Measurements from ENCODE around the gene A2M.
A peak's percentile ranks its signal among the peaks of the same experiment; 100 is the strongest.

A2M gene

DNA sequence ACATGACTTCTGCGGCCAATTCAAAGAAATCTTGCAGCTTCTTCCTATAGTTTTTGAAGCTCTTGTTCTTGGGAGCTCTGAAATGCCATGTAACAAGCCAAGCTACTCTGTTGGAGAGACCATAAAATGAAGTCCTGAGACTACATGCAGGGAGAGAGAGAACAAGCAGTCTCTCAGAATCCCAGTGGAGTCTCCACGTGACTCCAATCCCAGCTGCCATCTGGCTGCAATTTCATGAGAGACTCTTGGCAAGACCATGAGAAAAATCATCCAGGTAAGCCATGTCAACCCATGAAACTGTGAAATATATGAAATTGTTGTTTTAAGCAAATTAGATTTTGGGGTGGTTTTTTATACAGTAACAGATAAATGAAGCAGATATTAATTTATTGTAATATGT, 72.0 kb downstream of the A2M start:
- in situ Hi-C loops (cut with HindIII; ENCODE audit: low pct_ligation_motif_present, low sequenced_read_pairs), result no loop called here
- TF ChIP-seq, protein P1, sequence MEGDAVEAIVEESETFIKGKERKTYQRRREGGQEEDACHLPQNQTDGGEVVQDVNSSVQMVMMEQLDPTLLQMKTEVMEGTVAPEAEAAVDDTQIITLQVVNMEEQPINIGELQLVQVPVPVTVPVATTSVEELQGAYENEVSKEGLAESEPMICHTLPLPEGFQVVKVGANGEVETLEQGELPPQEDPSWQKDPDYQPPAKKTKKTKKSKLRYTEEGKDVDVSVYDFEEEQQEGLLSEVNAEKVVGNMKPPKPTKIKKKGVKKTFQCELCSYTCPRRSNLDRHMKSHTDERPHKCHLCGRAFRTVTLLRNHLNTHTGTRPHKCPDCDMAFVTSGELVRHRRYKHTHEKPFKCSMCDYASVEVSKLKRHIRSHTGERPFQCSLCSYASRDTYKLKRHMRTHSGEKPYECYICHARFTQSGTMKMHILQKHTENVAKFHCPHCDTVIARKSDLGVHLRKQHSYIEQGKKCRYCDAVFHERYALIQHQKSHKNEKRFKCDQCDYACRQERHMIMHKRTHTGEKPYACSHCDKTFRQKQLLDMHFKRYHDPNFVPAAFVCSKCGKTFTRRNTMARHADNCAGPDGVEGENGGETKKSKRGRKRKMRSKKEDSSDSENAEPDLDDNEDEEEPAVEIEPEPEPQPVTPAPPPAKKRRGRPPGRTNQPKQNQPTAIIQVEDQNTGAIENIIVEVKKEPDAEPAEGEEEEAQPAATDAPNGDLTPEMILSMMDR (IDR thresholded peaks at IDR 0.05; ENCODE audit: low read depth, low read length, missing control alignments), result no peak
- no peak for DNase-seq

DNA sequence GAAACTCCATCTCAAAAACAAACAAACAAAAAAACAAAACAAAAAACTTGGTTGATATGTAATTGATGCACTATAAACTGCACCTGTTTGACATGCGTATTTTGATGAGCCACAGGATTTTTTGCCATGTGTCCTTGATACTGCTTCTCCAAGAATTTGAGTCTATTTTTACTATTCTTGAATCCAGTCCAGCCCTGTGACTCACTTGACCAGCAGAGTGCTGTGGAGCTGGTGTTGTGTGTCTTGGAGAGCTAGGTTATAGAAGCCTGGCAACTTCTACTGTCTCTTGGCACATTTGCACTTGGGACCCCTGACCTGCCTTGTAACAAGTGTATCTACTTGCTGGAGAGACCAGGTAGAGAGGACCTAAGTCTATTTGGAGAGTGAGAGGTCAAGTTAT, 74.4 kb downstream of the A2M start:
- Histone ChIP-seq H3K36me3 (replicated peaks) (no peaks in the 10 kb centered on the region), H3K27ac (no peak overlapping the region), H3K4me3 (ENCODE audit: low read depth, low read length) (no peak overlapping the region), H3K27me3 (replicated peaks) (no peaks in the 10 kb centered on the region)
- peak; percentile 35 for DNase-seq
- in situ Hi-C loops (cut with HindIII; ENCODE audit: low pct_ligation_motif_present, low sequenced_read_pairs), result no loop called here
- TF ChIP-seq, protein P1 (IDR thresholded peaks at IDR 0.05; ENCODE audit: low read depth, low read length, missing control alignments), result no peak

More for the DNA sequence above, 72.0 kb downstream of the A2M start:
- no peak overlapping the region for H3K4me3 ChIP-seq (ENCODE audit: low read depth, low read length)
- no peak overlapping the region for H3K27ac ChIP-seq
- H3K36me3 ChIP-seq (replicated peaks), result no peaks in the 10 kb centered on the region
- no peaks in the 10 kb centered on the region for H3K27me3 ChIP-seq (replicated peaks)

- Histone ChIP-seq H3K4me3 (ENCODE audit: low read depth, low read length) (no peak overlapping the region), H3K27me3 (replicated peaks) (no peaks in the 10 kb centered on the region), H3K36me3 (replicated peaks) (no peaks in the 10 kb centered on the region), H3K27ac (no peak overlapping the region)
- DNase-seq, result no peak
- TF ChIP-seq, protein P1 (IDR thresholded peaks at IDR 0.05; ENCODE audit: low read depth, low read length, missing control alignments), result no peak
- in situ Hi-C loops (cut with HindIII; ENCODE audit: low pct_ligation_motif_present, low sequenced_read_pairs), result no loop called here
Observed at GRCh38 chr12:9040484-9041186, 75.1 kb downstream of the A2M start.

GRCh38 chr12:9039397-9039977, 76.2 kb downstream of the A2M start:
- TF ChIP-seq, protein P1 (IDR thresholded peaks at IDR 0.05; ENCODE audit: low read depth, low read length, missing control alignments), result peak; percentile 65
- no peak overlapping the region for H3K27ac ChIP-seq
- DNase-seq, result peak; percentile 52
- no peak overlapping the region for H3K4me3 ChIP-seq (ENCODE audit: low read depth, low read length)
- in situ Hi-C loops (cut with HindIII; ENCODE audit: low pct_ligation_motif_present, low sequenced_read_pairs), result no loop called here
- H3K27me3 ChIP-seq (replicated peaks), result no peaks in the 10 kb centered on the region
- no peaks in the 10 kb centered on the region for H3K36me3 ChIP-seq (replicated peaks)

DNA sequence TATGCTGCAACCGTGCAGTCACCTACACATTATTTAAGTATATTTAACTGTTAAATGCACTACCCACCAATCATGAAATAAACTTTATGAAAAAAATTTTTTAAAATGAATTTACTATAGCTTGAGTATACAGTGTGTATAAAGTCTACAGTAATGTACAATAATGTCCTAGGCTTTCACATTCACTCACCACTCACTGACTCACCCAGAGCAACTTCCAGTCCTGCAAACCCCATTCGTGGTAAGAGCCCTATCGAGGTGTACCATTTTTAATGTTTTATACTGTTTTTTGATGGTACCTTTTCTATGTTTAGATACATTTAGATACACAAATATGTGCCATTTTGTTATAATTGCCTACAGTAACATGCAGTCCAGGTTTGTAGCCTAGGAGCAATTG, 78.3 kb downstream of the A2M start:
- Histone ChIP-seq H3K36me3 (replicated peaks) (no peaks in the 10 kb centered on the region), H3K27ac (no peak overlapping the region), H3K27me3 (replicated peaks) (no peaks in the 10 kb centered on the region), H3K4me3 (ENCODE audit: low read depth, low read length) (no peak overlapping the region)
- no peak for DNase-seq
- TF ChIP-seq, protein P1 (IDR thresholded peaks at IDR 0.05; ENCODE audit: low read depth, low read length, missing control alignments), result no peak
- in situ Hi-C loops (cut with HindIII; ENCODE audit: low pct_ligation_motif_present, low sequenced_read_pairs), result no loop called here

All from brain microvascular endothelial cell (primary cell).